ENCODE data around the gene TAF8. TPM values are rescaled to one million over a fixed set of nuclear protein-coding genes. Genes with fewer than 3 reads are reported as not detected.
A peak's percentile ranks its signal among the peaks of the same experiment; 100 is the strongest.

TAF8 gene
- total RNA-seq, 1 donor from 2014 or later, result 26.0 TPM

- H3K27me3 ChIP-seq, result no peaks in the 10 kb centered on the region
- H3K4me1 ChIP-seq, result peaks cover 19 to 41% of the 10 kb centered on the region in 2 donors
- intact Hi-C loops (cut with DNase I), result loop anchor here (5.0 to 10.0 kb wide), 3 partner anchors 343 to 1127 kb away; partner anchors contain the start of genes NFYA, OARD1 and SRF
- H3K27ac ChIP-seq, result peak overlapping the region; percentile 78 to 95
- H3K36me3 ChIP-seq, result no peaks in the 10 kb centered on the region
- H3K4me3 ChIP-seq, result peak overlapping the region; percentile 71 to 88
- TF ChIP-seq CTCF (IDR thresholded peaks at IDR 0.05), result no peak
- no peaks in the 10 kb centered on the region for H3K9me3 ChIP-seq
- no peak for DNase-seq (ENCODE audit: low spot score in 2 of 2)
Observed at GRCh38 chr6:42047790-42048405, 2.4 kb upstream of the TAF8 start.

GRCh38 chr6:42049116-42049809 is 1.1 kb upstream of the TAF8 start:
- peaks cover 19 to 36% of the 10 kb centered on the region in 2 donors for H3K4me1 ChIP-seq
- TF ChIP-seq CTCF (IDR thresholded peaks at IDR 0.05), result no peak
- peak overlapping the region; percentile 78 to 95 for H3K27ac ChIP-seq
- no peaks in the 10 kb centered on the region for H3K9me3 ChIP-seq
- no peaks in the 10 kb centered on the region for H3K27me3 ChIP-seq
- peaks cover 0 to 1% of the 10 kb centered on the region in 2 donors for H3K36me3 ChIP-seq
- intact Hi-C loops (cut with DNase I), result loop anchor here (5.0 to 10.0 kb wide), 3 partner anchors 344 to 1126 kb away; partner anchors contain the start of genes NFYA, OARD1 and SRF
- no peak for DNase-seq (ENCODE audit: low spot score in 2 of 2)
- peak overlapping the region; percentile 71 to 88 for H3K4me3 ChIP-seq

GRCh38 chr6:42049948-42050296 is 402 bp upstream of the TAF8 start:
- H3K27me3 ChIP-seq, result no peaks in the 10 kb centered on the region
- peak in 1 of 2 donors; percentile 16 for DNase-seq (ENCODE audit: low spot score in 2 of 2)
- peaks cover 3 to 8% of the 10 kb centered on the region in 2 donors for H3K36me3 ChIP-seq
- TF ChIP-seq CTCF (IDR thresholded peaks at IDR 0.05), result no peak
- H3K27ac ChIP-seq, result peak overlapping the region; percentile 83 to 95
- no peaks in the 10 kb centered on the region for H3K9me3 ChIP-seq
- peaks cover 19 to 31% of the 10 kb centered on the region in 2 donors for H3K4me1 ChIP-seq
- intact Hi-C loops (cut with DNase I), result loop anchor here (1.0 to 10.0 kb wide), 7 partner anchors 155 to 1125 kb away; partner anchors contain the start of genes MRPS10, NFYA, OARD1 and SRF
- peak overlapping the region; percentile 56 to 88 for H3K4me3 ChIP-seq

GRCh38 chr6:42051268-42051653 is 937 bp downstream of the TAF8 start:
- Histone ChIP-seq H3K4me3 (peak overlapping the region; percentile 56 to 88), H3K36me3 (peaks cover 17 to 21% of the 10 kb centered on the region in 2 donors), H3K27ac (no peak overlapping the region), H3K9me3 (no peaks in the 10 kb centered on the region), H3K4me1 (peaks cover 9 to 21% of the 10 kb centered on the region in 2 donors), H3K27me3 (no peaks in the 10 kb centered on the region)
- intact Hi-C loops (cut with DNase I), result loop anchor here (2.0 kb wide), 2 partner anchors 156 to 166 kb away; partner anchors contain the start of genes MRPS10 and USP49
- no peak for TF ChIP-seq CTCF (IDR thresholded peaks at IDR 0.05)
- DNase-seq (ENCODE audit: low spot score in 2 of 2), result no peak

- Histone ChIP-seq H3K4me1 (peaks cover 3 to 15% of the 10 kb centered on the region in 2 donors), H3K36me3 (peaks cover 39 to 45% of the 10 kb centered on the region in 2 donors), H3K27me3 (no peaks in the 10 kb centered on the region), H3K27ac (no peak overlapping the region), H3K9me3 (no peaks in the 10 kb centered on the region), H3K4me3 (no peak overlapping the region)
- no peak for TF ChIP-seq CTCF (IDR thresholded peaks at IDR 0.05)
- intact Hi-C loops (cut with DNase I), result no loop called here
- no peak for DNase-seq (ENCODE audit: low spot score in 2 of 2)
Observed at GRCh38 chr6:42053601-42054000, 3.3 kb downstream of the TAF8 start.
